Tibial nerve (tissue), 4 donors: Measurements from ENCODE around the gene WWC1. TPM values are rescaled to one million over a fixed set of nuclear protein-coding genes. Genes with fewer than 3 reads are reported as not detected.

Experiments
- DNase-seq, 2 donors: peaks; one replicate each; pipeline ENCODE4 v3.0.0-alpha.2; 2019; ENCODE audit warnings: low spot score in 2 of 2
- H3K27ac ChIP-seq, 4 donors: fragments of 200-600 bp; sonication (generic) in 3 of 4; one replicate each; pipeline ENCODE4 v1.5.1; 2017 to 2019; ENCODE audit warnings: mild to moderate bottlenecking in 1 of 4
- H3K27me3 ChIP-seq, 2 donors: fragments of 200-600 bp; sonication (generic) in 1 of 2; one replicate each; pipeline versions ENCODE4 v1.5.1 to v1.6.0; 2017 to 2019
- H3K36me3 ChIP-seq, 3 donors: fragments of 200-600 bp; sonication (generic); one replicate each; pipeline ENCODE4 v1.5.1; 2018 to 2019
- H3K4me1 ChIP-seq, 4 donors: fragments of 200-600 bp; sonication (generic) in 3 of 4; one replicate each; pipeline ENCODE4 v1.5.1; 2017 to 2019
- H3K4me3 ChIP-seq, 4 donors: fragments of 200-600 bp; sonication (generic) in 3 of 4; one replicate each; pipeline ENCODE4 v1.5.1; 2017 to 2019; ENCODE audit warnings: mild to moderate bottlenecking in 1 of 4, moderate library complexity in 1 of 4
- H3K9me3 ChIP-seq, 4 donors: fragments of 200-600 bp; sonication (generic) in 3 of 4; one replicate each; pipeline ENCODE4 v1.5.1; 2017 to 2019
- CTCF ChIP-seq, 5 experiments: fragments of 200-600 bp in 3 of 5; fragments of 450-650 bp in 2 of 5; sonication (generic) in 3 of 5; IDR thresholded peaks; one replicate each; pipeline ENCODE4 v1.5.1; 2016 to 2019; ENCODE audit warnings: antibody characterized with exemption in 5 of 5, mild to moderate bottlenecking in 3 of 5, moderate library complexity in 2 of 5
- EP300 ChIP-seq, 2 donors: sonication (generic); formaldehyde crosslinking; IDR thresholded peaks; one replicate each; pipeline ENCODE4 v1.6.1; 2017; ENCODE audit warnings: antibody characterized with exemption in 2 of 2, mild to moderate bottlenecking in 1 of 2
- POLR2A ChIP-seq, 2 donors: fragments of 450-650 bp; IDR thresholded peaks; one replicate each; pipeline ENCODE4 v1.6.1; 2017; ENCODE audit warnings: antibody characterized with exemption in 2 of 2, mild to moderate bottlenecking in 2 of 2, moderate library complexity in 2 of 2
- WGBS, 2 donors: methylation state at CpG; one replicate each; pipeline ENCODE4 v1.1.5; 2018; 5-methylcytosine and 5-hydroxymethylcytosine counted together
- total RNA-seq, 4 donors: library from RNA; depleted of rRNA; stranded (reverse); fragments of >200 nt; gene quantifications; one replicate each; pipeline ENCODE4 v1.1.0, GENCODE V29; 2016

The WWC1 gene
- total RNA-seq, 4 donors from 2014 or later, result 0.78 to 3.3 (median 1.00) TPM

- Histone ChIP-seq H3K27me3 (no peaks in the 10 kb centered on the region), H3K4me3 (no peak overlapping the region), H3K4me1 (no peaks in the 10 kb centered on the region), H3K9me3 (no peaks in the 10 kb centered on the region), H3K36me3 (no peaks in the 10 kb centered on the region), H3K27ac (no peak overlapping the region)
- WGBS, 2 donors, result 66 to 69% methylated on average over 9 of the region's 9 CpGs
- DNase-seq, result no peak
- no peak for TF ChIP-seq CTCF (IDR thresholded peaks at IDR 0.05)
- no peak for TF ChIP-seq EP300 (IDR thresholded peaks at IDR 0.05)
- TF ChIP-seq POLR2A (IDR thresholded peaks at IDR 0.05), result no peak
Measured at GRCh38 chr5:168254013-168254693, 37.3 kb upstream of the WWC1 start.

- TF ChIP-seq EP300 (IDR thresholded peaks at IDR 0.05) (no peak), CTCF (IDR thresholded peaks at IDR 0.05) (no peak), POLR2A (IDR thresholded peaks at IDR 0.05) (no peak)
- Histone ChIP-seq H3K36me3 (no peaks in the 10 kb centered on the region), H3K27me3 (no peaks in the 10 kb centered on the region), H3K4me1 (no peaks in the 10 kb centered on the region), H3K4me3 (no peak overlapping the region), H3K9me3 (no peaks in the 10 kb centered on the region), H3K27ac (no peak overlapping the region)
- 55 to 59% methylated on average over 15 of the region's 15 CpGs for WGBS, 2 donors
- no peak for DNase-seq
Measured at GRCh38 chr5:168260353-168261226, 30.9 kb upstream of the WWC1 start.

GRCh38 chr5:168261227-168261571 lies 30.2 kb upstream of the WWC1 start:
- H3K27me3 ChIP-seq, result no peaks in the 10 kb centered on the region
- H3K9me3 ChIP-seq, result no peaks in the 10 kb centered on the region
- TF ChIP-seq POLR2A (IDR thresholded peaks at IDR 0.05) (no peak), CTCF (IDR thresholded peaks at IDR 0.05) (no peak), EP300 (IDR thresholded peaks at IDR 0.05) (no peak)
- 36 to 50% methylated on average over 3 of the region's 3 CpGs for WGBS, 2 donors
- H3K4me3 ChIP-seq, result no peak overlapping the region
- DNase-seq, result no peak
- H3K27ac ChIP-seq, result no peak overlapping the region
- no peaks in the 10 kb centered on the region for H3K36me3 ChIP-seq
- no peaks in the 10 kb centered on the region for H3K4me1 ChIP-seq

- Histone ChIP-seq H3K4me3 (no peak overlapping the region), H3K9me3 (no peaks in the 10 kb centered on the region), H3K4me1 (no peaks in the 10 kb centered on the region), H3K36me3 (no peaks in the 10 kb centered on the region), H3K27me3 (no peaks in the 10 kb centered on the region), H3K27ac (no peak overlapping the region)
- DNase-seq, result no peak
- WGBS, 2 donors, result 90 to 93% methylated on average over 38 to 39 of the region's 39 CpGs
- TF ChIP-seq POLR2A (IDR thresholded peaks at IDR 0.05), result no peak
- no peak for TF ChIP-seq EP300 (IDR thresholded peaks at IDR 0.05)
- TF ChIP-seq CTCF (IDR thresholded peaks at IDR 0.05), result no peak
Measured at GRCh38 chr5:168262042-168262743, 29.3 kb upstream of the WWC1 start.

GRCh38 chr5:168263121-168263520 lies 28.3 kb upstream of the WWC1 start:
- no peak overlapping the region for H3K4me3 ChIP-seq
- no peak overlapping the region for H3K27ac ChIP-seq
- no peaks in the 10 kb centered on the region for H3K4me1 ChIP-seq
- no peaks in the 10 kb centered on the region for H3K9me3 ChIP-seq
- WGBS, 2 donors, result 74 to 79% methylated on average over 13 of the region's 13 CpGs
- no peak for TF ChIP-seq EP300 (IDR thresholded peaks at IDR 0.05)
- no peak for TF ChIP-seq POLR2A (IDR thresholded peaks at IDR 0.05)
- no peaks in the 10 kb centered on the region for H3K36me3 ChIP-seq
- no peak for DNase-seq
- no peaks in the 10 kb centered on the region for H3K27me3 ChIP-seq
